HepG2 (cell line): ENCODE measurements around the gene PIP4K2B. TPM values are rescaled to one million over a fixed set of nuclear protein-coding genes. Genes with fewer than 3 reads are reported as not detected.

Source experiments
- HNRNPK ChIP-seq: fragments of 200-400 bp; formaldehyde crosslinking; IDR thresholded peaks from 2 replicates; pipeline ENCODE4 v1.6.1; 2018; ENCODE audit warnings: low read length, low read depth, moderate library complexity, mild to moderate bottlenecking; ENCODE audit not compliant: poor library complexity, severe bottlenecking
- TCF7L2 ChIP-seq: IDR thresholded peaks from 2 replicates; pipeline ENCODE4 v1.6.1; 2011; ENCODE audit warnings: mild to moderate bottlenecking, low read depth, low read length, moderate library complexity
- TGIF2 ChIP-seq: IDR thresholded peaks from 2 replicates; pipeline ENCODE4 v1.6.1; 2016; ENCODE audit warnings: control low read depth, missing compliant biosample characterization
- ZNF33B ChIP-seq: sonication (generic); formaldehyde crosslinking; IDR thresholded peaks from 2 replicates; pipeline ENCODE4 v1.5.1; 2020; ENCODE audit warnings: mild to moderate bottlenecking, missing genetic modification reagents
- ZNF432 ChIP-seq: sonication (generic); formaldehyde crosslinking; IDR thresholded peaks from 2 replicates; pipeline ENCODE4 v1.5.0; 2020; ENCODE audit warnings: missing genetic modification reagents, mild to moderate bottlenecking, borderline replicate concordance
- ZNF563 ChIP-seq: sonication (generic); formaldehyde crosslinking; IDR thresholded peaks from 2 replicates; pipeline ENCODE4 v1.8.0; 2022; ENCODE audit warnings: mild to moderate bottlenecking, moderate library complexity, missing genetic modification reagents
- ZNF605 ChIP-seq: sonication (generic); formaldehyde crosslinking; IDR thresholded peaks from 2 replicates; pipeline ENCODE4 v1.8.0; 2022; ENCODE audit warnings: mild to moderate bottlenecking, missing genetic modification reagents
- ZNF670 ChIP-seq: sonication (generic); formaldehyde crosslinking; IDR thresholded peaks from 2 replicates; pipeline ENCODE4 v1.8.0; 2022; ENCODE audit warnings: mild to moderate bottlenecking, missing genetic modification reagents, borderline replicate concordance
- ZSCAN20 ChIP-seq: sonication (generic); formaldehyde crosslinking; IDR thresholded peaks from 2 replicates; pipeline ENCODE4 v1.4.0; 2020; ENCODE audit warnings: missing genetic modification reagents, mild to moderate bottlenecking, borderline replicate concordance
- polyA plus RNA-seq, 8 experiments: library from polyadenylated mRNA; depleted of rRNA in 3 of 8; stranded (reverse) in 7 of 8; unstranded in 1 of 8; fragments of >200 nt; fragmentation: Illumina TruSeq in 4 of 8; extraction: Trizol in 4 of 8; gene quantifications; 2 replicates each; pipeline versions ENCODE4 v1.2.1 to v1.2.3, GENCODE V29; 2011 to 2016; ENCODE audit warnings: low read depth in 4 of 8, missing spikeins in 1 of 8, mixed read lengths in 1 of 8; ENCODE audit not compliant: insufficient read depth in 1 of 8
- total RNA-seq, 5 experiments: library from RNA; depleted of rRNA; stranded (reverse); fragments of >200 nt; fragmentation: Illumina TruSeq; extraction: Trizol; gene quantifications; 2 replicates each; pipeline ENCODE4 v1.2.3, GENCODE V29; 2016; ENCODE audit warnings: low read depth in 1 of 5
- TF ChIP-seq, protein P1 (sequence below): sonication (generic); formaldehyde crosslinking; IDR thresholded peaks from 2 replicates; pipeline ENCODE4 v1.4.0; 2020; ENCODE audit warnings: missing genetic modification reagents
- TF ChIP-seq, protein P2 (sequence below): sonication (generic); formaldehyde crosslinking; IDR thresholded peaks from 2 replicates; pipeline ENCODE4 v1.5.0; 2020; ENCODE audit warnings: missing genetic modification reagents
- TF ChIP-seq, protein P3 (sequence below): sonication (generic); formaldehyde crosslinking; IDR thresholded peaks from 2 replicates; pipeline ENCODE4 v1.5.0; 2020; ENCODE audit warnings: mild to moderate bottlenecking, missing genetic modification reagents
- TF ChIP-seq, protein P4 (sequence below): IDR thresholded peaks from 2 replicates; pipeline ENCODE4 v1.6.1; 2012; ENCODE audit warnings: low read length, improper control_type of control experiment

The PIP4K2B gene
- total and polyA plus RNA-seq, 2 of the 13 experiments (the other 11 are each of a cell fraction or from before 2014, with no cell fraction given) = 20.4 to 54.0 TPM

DNA sequence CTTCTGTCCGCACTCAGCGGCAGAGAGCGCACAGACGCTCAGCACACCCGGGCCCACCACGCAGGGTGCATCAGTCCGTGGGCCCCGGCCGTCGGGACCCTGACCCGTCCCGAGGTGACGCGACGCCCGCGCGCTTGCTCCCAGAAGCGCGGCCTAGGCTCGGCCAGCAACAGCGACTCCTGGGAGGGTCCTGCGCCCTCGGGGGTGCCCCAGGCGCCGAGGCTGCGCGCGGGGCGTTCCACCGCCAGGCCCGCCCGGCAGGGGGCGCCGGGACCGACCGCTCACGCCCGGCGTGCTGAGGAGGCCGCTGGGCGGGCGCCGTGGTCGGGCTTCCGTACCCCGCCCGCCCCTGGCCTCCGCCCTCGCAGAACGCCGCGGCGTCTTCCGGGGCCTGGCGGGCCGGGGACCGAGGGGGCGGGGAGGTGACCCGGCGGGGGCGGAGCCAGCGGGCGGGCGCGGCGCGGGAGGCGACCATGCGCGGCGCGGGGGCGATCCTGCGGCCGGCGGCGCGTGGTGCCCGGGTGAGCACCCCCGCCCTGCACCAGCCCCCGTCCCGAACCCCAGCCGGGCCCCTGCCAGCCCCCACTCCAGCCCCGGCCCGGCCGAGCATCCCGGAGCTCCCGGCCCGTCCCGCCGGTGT is 69.3 kb downstream of the PIP4K2B start, which contains the start of gene CISD3 (continued):
- TF ChIP-seq HNRNPK (peak; percentile 92), ZNF432 (CRISPR knock-in tag) (no peak), TCF7L2 (no peak), ZNF563 (peak; percentile 86; the same call in 1 of the 2 replicates), ZNF33B (CRISPR knock-in tag) (peak; percentile 40; the same call in 1 of the 2 replicates), TGIF2 (CRISPR knock-in tag) (peak; percentile 64; the same call in 1 of the 2 replicates), ZNF670 (CRISPR knock-in tag) (no peak), ZSCAN20 (CRISPR knock-in tag) (0 out of 2 replicates have a peak, but pooled peaks have one; percentile 11), ZNF605 (CRISPR knock-in tag) (no peak)
- TF ChIP-seq, protein P1, sequence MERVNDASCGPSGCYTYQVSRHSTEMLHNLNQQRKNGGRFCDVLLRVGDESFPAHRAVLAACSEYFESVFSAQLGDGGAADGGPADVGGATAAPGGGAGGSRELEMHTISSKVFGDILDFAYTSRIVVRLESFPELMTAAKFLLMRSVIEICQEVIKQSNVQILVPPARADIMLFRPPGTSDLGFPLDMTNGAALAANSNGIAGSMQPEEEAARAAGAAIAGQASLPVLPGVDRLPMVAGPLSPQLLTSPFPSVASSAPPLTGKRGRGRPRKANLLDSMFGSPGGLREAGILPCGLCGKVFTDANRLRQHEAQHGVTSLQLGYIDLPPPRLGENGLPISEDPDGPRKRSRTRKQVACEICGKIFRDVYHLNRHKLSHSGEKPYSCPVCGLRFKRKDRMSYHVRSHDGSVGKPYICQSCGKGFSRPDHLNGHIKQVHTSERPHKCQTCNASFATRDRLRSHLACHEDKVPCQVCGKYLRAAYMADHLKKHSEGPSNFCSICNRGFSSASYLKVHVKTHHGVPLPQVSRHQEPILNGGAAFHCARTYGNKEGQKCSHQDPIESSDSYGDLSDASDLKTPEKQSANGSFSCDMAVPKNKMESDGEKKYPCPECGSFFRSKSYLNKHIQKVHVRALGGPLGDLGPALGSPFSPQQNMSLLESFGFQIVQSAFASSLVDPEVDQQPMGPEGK = no peak; the same call in 1 of the 2 replicates
- TF ChIP-seq, protein P2, sequence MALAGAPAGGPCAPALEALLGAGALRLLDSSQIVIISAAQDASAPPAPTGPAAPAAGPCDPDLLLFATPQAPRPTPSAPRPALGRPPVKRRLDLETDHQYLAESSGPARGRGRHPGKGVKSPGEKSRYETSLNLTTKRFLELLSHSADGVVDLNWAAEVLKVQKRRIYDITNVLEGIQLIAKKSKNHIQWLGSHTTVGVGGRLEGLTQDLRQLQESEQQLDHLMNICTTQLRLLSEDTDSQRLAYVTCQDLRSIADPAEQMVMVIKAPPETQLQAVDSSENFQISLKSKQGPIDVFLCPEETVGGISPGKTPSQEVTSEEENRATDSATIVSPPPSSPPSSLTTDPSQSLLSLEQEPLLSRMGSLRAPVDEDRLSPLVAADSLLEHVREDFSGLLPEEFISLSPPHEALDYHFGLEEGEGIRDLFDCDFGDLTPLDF = 0 out of 2 replicates have a peak, but pooled peaks have one; percentile 41
- TF ChIP-seq, protein P3, sequence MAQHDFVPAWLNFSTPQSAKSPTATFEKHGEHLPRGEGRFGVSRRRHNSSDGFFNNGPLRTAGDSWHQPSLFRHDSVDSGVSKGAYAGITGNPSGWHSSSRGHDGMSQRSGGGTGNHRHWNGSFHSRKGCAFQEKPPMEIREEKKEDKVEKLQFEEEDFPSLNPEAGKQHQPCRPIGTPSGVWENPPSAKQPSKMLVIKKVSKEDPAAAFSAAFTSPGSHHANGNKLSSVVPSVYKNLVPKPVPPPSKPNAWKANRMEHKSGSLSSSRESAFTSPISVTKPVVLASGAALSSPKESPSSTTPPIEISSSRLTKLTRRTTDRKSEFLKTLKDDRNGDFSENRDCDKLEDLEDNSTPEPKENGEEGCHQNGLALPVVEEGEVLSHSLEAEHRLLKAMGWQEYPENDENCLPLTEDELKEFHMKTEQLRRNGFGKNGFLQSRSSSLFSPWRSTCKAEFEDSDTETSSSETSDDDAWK (CRISPR knock-in tag) = no peak
- TF ChIP-seq, protein P4, sequence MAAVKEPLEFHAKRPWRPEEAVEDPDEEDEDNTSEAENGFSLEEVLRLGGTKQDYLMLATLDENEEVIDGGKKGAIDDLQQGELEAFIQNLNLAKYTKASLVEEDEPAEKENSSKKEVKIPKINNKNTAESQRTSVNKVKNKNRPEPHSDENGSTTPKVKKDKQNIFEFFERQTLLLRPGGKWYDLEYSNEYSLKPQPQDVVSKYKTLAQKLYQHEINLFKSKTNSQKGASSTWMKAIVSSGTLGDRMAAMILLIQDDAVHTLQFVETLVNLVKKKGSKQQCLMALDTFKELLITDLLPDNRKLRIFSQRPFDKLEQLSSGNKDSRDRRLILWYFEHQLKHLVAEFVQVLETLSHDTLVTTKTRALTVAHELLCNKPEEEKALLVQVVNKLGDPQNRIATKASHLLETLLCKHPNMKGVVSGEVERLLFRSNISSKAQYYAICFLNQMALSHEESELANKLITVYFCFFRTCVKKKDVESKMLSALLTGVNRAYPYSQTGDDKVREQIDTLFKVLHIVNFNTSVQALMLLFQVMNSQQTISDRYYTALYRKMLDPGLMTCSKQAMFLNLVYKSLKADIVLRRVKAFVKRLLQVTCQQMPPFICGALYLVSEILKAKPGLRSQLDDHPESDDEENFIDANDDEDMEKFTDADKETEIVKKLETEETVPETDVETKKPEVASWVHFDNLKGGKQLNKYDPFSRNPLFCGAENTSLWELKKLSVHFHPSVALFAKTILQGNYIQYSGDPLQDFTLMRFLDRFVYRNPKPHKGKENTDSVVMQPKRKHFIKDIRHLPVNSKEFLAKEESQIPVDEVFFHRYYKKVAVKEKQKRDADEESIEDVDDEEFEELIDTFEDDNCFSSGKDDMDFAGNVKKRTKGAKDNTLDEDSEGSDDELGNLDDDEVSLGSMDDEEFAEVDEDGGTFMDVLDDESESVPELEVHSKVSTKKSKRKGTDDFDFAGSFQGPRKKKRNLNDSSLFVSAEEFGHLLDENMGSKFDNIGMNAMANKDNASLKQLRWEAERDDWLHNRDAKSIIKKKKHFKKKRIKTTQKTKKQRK = no peak
